ENCODE data around the gene SLC25A41. TPM values are rescaled to one million over a fixed set of nuclear protein-coding genes. Genes with fewer than 3 reads are reported as not detected.
"Not testable (repeated sequence)": the region's sequence is repeated elsewhere in the genome, so short reads cannot be mapped to it uniquely, and the experiment has no call there.

Gene SLC25A41
- total RNA-seq, 1 experiment from 2014 or later, result not detected

GRCh38 chr19:6402837-6403608, 30.5 kb downstream of the SLC25A41 start:
- no peaks in the 10 kb centered on the region for H3K27me3 Mint-ChIP-seq (ENCODE audit: insufficient read depth, unreplicated experiment)
- DNase-seq (ENCODE audit: unreplicated experiment), result no peak
- H3K27ac Mint-ChIP-seq (ENCODE audit: low read depth, unreplicated experiment), result no peak overlapping the region
- no peaks in the 10 kb centered on the region for H3K4me1 Mint-ChIP-seq (ENCODE audit: insufficient read depth, unreplicated experiment)
- H3K36me3 Mint-ChIP-seq (ENCODE audit: insufficient read depth, unreplicated experiment), result no peaks in the 10 kb centered on the region
- BruUV-seq (replicated peaks), result no TSS peak
- TF ChIP-seq, protein P1, sequence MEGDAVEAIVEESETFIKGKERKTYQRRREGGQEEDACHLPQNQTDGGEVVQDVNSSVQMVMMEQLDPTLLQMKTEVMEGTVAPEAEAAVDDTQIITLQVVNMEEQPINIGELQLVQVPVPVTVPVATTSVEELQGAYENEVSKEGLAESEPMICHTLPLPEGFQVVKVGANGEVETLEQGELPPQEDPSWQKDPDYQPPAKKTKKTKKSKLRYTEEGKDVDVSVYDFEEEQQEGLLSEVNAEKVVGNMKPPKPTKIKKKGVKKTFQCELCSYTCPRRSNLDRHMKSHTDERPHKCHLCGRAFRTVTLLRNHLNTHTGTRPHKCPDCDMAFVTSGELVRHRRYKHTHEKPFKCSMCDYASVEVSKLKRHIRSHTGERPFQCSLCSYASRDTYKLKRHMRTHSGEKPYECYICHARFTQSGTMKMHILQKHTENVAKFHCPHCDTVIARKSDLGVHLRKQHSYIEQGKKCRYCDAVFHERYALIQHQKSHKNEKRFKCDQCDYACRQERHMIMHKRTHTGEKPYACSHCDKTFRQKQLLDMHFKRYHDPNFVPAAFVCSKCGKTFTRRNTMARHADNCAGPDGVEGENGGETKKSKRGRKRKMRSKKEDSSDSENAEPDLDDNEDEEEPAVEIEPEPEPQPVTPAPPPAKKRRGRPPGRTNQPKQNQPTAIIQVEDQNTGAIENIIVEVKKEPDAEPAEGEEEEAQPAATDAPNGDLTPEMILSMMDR (IDR thresholded peaks at IDR 0.05; ENCODE audit: unreplicated experiment), result no peak
- intact Hi-C loops (cut with micrococcal nuclease), result no loop called here
- ChIA-PET POLR2A (no interaction called here), CTCF (interaction anchor here (0.7 kb wide), 1 partner anchor 184 kb away, joined by 3 read pairs; no protein-coding TSS in a partner anchor)
- no peaks in the 10 kb centered on the region for H3K9me3 Mint-ChIP-seq (ENCODE audit: unreplicated experiment)
- H3K4me3 Mint-ChIP-seq (ENCODE audit: unreplicated experiment), result no peak overlapping the region

- CTCF ChIA-PET, result interaction anchor here (0.8 kb wide), 1 partner anchor 24 kb away, joined by 3 read pairs; no protein-coding TSS in a partner anchor
- H3K4me3 Mint-ChIP-seq (ENCODE audit: unreplicated experiment), result no peak overlapping the region
- BruUV-seq (replicated peaks), result no TSS peak
Measured at GRCh38 chr19:6402058-6402457, 31.5 kb downstream of the SLC25A41 start.

DNA sequence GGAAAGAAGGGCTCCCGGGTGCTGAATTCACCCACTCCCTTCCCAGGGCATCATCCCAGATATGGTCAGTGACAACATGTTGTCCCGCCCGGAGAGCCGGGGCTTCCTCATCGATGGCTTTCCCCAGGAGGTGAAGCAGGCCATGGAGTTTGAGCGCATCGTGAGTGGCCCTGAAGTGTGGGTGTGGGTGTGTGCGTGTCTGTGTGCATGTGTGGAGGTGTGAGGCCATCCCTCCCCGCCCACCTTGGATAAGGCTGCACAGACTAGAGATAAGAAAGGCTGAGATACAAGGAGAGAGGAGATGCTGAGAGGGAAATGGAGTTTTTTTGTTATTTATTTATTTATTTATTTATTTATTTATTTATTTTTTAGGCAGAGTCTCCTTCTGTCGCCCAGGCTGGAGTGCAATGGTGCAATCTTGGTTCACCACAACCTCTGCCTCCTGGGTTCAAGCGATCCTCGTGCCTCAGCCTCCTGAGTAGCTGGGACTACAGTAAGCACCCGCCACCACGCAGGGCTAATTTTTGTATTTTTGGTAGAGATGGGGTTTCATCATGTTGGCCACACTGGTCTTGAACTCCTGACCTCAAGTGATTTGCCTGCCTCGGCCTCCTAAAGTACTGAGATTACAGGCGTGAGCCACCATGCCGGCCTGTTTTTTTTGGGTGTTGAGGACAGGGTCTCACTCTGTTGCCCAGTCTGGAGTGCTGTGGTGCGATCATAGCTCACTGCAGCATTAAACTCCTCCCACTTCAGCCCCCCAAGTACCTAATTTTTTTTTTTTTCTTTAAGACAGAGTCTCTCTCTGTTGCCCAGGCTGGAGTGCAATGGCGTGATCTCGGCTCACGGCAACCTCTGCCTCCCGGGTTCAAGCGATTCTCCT, 33.3 kb downstream of the SLC25A41 start:
- BruUV-seq (replicated peaks); DNase-seq (ENCODE audit: unreplicated experiment); H3K36me3 Mint-ChIP-seq (ENCODE audit: insufficient read depth, unreplicated experiment); H3K27me3 Mint-ChIP-seq (ENCODE audit: insufficient read depth, unreplicated experiment); H3K4me1 Mint-ChIP-seq (ENCODE audit: insufficient read depth, unreplicated experiment); POLR2A ChIA-PET; intact Hi-C loops (cut with micrococcal nuclease); H3K27ac Mint-ChIP-seq (ENCODE audit: low read depth, unreplicated experiment); H3K9me3 Mint-ChIP-seq (ENCODE audit: unreplicated experiment); H3K4me3 Mint-ChIP-seq (ENCODE audit: unreplicated experiment): not testable (repeated sequence)
- CTCF ChIA-PET, result interaction anchor here (0.7 kb wide), 1 partner anchor 1932 kb away, joined by 3 read pairs; no protein-coding TSS in a partner anchor

More at GRCh38 chr19:6402058-6402457, 31.5 kb downstream of the SLC25A41 start:
- Mint-ChIP-seq H3K36me3 (ENCODE audit: insufficient read depth, unreplicated experiment) (no peaks in the 10 kb centered on the region), H3K27me3 (ENCODE audit: insufficient read depth, unreplicated experiment) (no peaks in the 10 kb centered on the region), H3K4me1 (ENCODE audit: insufficient read depth, unreplicated experiment) (no peaks in the 10 kb centered on the region), H3K27ac (ENCODE audit: low read depth, unreplicated experiment) (no peak overlapping the region), H3K9me3 (ENCODE audit: unreplicated experiment) (no peaks in the 10 kb centered on the region)
- POLR2A ChIA-PET, result no interaction called here
- intact Hi-C loops (cut with micrococcal nuclease), result no loop called here
- no peak for DNase-seq (ENCODE audit: unreplicated experiment)
- TF ChIP-seq, protein P1 (IDR thresholded peaks at IDR 0.05; ENCODE audit: unreplicated experiment), result no peak

GRCh38 chr19:6396305-6396704, 37.3 kb downstream of the SLC25A41 start:
- DNase-seq (ENCODE audit: unreplicated experiment), result no peak
- intact Hi-C loops (cut with micrococcal nuclease), result no loop called here
- H3K36me3 Mint-ChIP-seq (ENCODE audit: insufficient read depth, unreplicated experiment), result peaks cover 8% of the 10 kb centered on the region
- no peak overlapping the region for H3K27ac Mint-ChIP-seq (ENCODE audit: low read depth, unreplicated experiment)
- H3K4me1 Mint-ChIP-seq (ENCODE audit: insufficient read depth, unreplicated experiment), result peaks cover 13% of the 10 kb centered on the region
- TF ChIP-seq, protein P1 (IDR thresholded peaks at IDR 0.05; ENCODE audit: unreplicated experiment), result no peak
- no peaks in the 10 kb centered on the region for H3K27me3 Mint-ChIP-seq (ENCODE audit: insufficient read depth, unreplicated experiment)
- CTCF ChIA-PET, result no interaction called here
- BruUV-seq (replicated peaks), result no TSS peak
- no peaks in the 10 kb centered on the region for H3K9me3 Mint-ChIP-seq (ENCODE audit: unreplicated experiment)
- H3K4me3 Mint-ChIP-seq (ENCODE audit: unreplicated experiment), result no peak overlapping the region
- POLR2A ChIA-PET, result no interaction called here

Data from MCF 10A (cell line).